ENCODE measurements around the gene ZNF687. TPM values are rescaled to one million over a fixed set of nuclear protein-coding genes. Genes with fewer than 3 reads are reported as not detected.
A peak's percentile ranks its signal among the peaks of the same experiment; 100 is the strongest.

The ZNF687 gene
- total RNA-seq, 4 donors from 2014 or later = 23.6 to 36.8 (median 29.7) TPM

- peaks cover 50% of the 10 kb centered on the region for H3K4me1 ChIP-seq
- TF ChIP-seq EP300 (IDR thresholded peaks at IDR 0.05) (no peak), POLR2AphosphoS5 (IDR thresholded peaks at IDR 0.05) (no peak), POLR2A (IDR thresholded peaks at IDR 0.05) (no peak), CTCF (IDR thresholded peaks at IDR 0.05) (no peak)
- H3K36me3 ChIP-seq = peaks cover 56% of the 10 kb centered on the region
- peak overlapping the region; percentile 67 for H3K27ac ChIP-seq
- WGBS = 40% methylated on average over 1 of the region's 2 CpGs
- H3K4me3 ChIP-seq = no peak overlapping the region
- H3K9me3 ChIP-seq = no peaks in the 10 kb centered on the region
- DNase-seq (ENCODE audit: low spot score in 2 of 2) = no peak
- H3K27me3 ChIP-seq = no peaks in the 10 kb centered on the region
Observed at GRCh38 chr1:151313501-151313900, 31.4 kb downstream of the ZNF687 start.

DNA sequence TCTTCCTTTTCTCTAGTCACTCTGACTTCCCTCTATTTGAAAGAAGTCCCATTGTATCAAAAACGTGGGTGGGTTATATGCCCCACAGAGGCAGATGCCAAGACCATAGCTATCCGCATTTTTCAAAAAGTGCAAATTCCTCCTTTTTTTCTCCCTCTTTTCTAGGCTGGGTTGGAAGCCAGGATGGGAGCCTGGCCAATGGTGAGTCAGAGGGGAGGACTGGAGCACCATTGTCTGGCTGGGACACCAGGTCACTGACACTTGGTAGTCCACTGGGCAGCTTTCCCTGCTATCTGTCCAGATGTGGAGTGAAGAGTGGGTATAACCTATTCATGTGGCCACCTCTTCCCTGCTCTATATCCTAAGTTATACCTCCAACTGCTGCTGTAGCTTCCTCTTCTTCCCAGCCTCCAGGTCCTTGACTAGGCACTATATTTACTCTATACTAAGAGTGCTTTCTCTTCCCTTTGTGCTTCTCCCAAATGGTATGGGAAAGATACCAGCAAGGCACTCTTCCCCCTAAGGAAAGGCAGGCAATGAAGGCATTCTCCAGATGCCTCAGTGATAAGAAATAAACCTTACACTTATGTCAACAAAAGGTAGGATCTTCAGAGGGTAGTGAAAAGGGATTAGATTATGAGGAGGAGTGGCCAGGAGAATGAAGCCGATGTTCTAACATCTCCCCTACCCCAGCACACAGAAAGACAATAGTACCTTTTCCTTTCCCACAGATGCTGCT lies 32.2 kb downstream of the ZNF687 start:
- Histone ChIP-seq H3K36me3 (peaks cover 58% of the 10 kb centered on the region), H3K4me3 (no peak overlapping the region), H3K4me1 (peaks cover 51% of the 10 kb centered on the region), H3K27ac (peak overlapping the region; percentile 67), H3K27me3 (no peaks in the 10 kb centered on the region), H3K9me3 (no peaks in the 10 kb centered on the region)
- DNase-seq (ENCODE audit: low spot score in 2 of 2) = peak; percentile 87 to 88
- TF ChIP-seq POLR2AphosphoS5 (IDR thresholded peaks at IDR 0.05) (no peak), EP300 (IDR thresholded peaks at IDR 0.05) (no peak), POLR2A (IDR thresholded peaks at IDR 0.05) (no peak), CTCF (IDR thresholded peaks at IDR 0.05) (no peak)
- 44% methylated on average over 3 of the region's 3 CpGs for WGBS

GRCh38 chr1:151315565-151316235 lies 33.6 kb downstream of the ZNF687 start:
- 93% methylated on average over 12 of the region's 17 CpGs for WGBS
- peaks cover 69% of the 10 kb centered on the region for H3K36me3 ChIP-seq

DNA sequence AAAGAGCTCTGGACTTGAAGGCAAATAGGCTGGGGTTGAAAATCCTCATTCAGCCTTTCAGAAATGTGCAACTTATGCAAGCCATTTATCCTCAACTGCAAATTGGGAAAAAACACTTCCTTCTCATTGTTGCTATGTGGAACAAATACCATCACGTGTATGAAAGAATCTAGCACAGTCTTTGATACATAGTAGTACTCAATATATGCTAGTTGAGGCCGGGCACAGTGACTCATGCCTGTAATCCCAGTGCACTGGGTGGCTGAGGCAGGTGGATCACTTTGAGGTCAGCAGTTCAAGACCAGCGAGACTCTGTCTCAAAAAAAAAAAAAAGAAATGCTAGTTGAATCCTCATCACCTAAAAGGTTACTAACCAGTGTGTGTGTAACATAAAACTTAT lies 36.9 kb downstream of the ZNF687 start:
- H3K27me3 ChIP-seq = no peaks in the 10 kb centered on the region
- WGBS = 70% methylated on average over 3 of the region's 3 CpGs
- H3K9me3 ChIP-seq = no peaks in the 10 kb centered on the region
- H3K27ac ChIP-seq = no peak overlapping the region
- no peak for DNase-seq (ENCODE audit: low spot score in 2 of 2)
- H3K4me1 ChIP-seq = peaks cover 30% of the 10 kb centered on the region
- no peak overlapping the region for H3K4me3 ChIP-seq
- TF ChIP-seq EP300 (IDR thresholded peaks at IDR 0.05) (no peak), POLR2AphosphoS5 (IDR thresholded peaks at IDR 0.05) (no peak), POLR2A (IDR thresholded peaks at IDR 0.05) (no peak), CTCF (IDR thresholded peaks at IDR 0.05) (no peak)
- peaks cover 69% of the 10 kb centered on the region for H3K36me3 ChIP-seq

More at GRCh38 chr1:151315565-151316235, 33.6 kb downstream of the ZNF687 start:
- H3K4me3 ChIP-seq = no peak overlapping the region
- no peak overlapping the region for H3K27ac ChIP-seq
- peaks cover 55% of the 10 kb centered on the region for H3K4me1 ChIP-seq
- no peak for DNase-seq (ENCODE audit: low spot score in 2 of 2)
- no peak for TF ChIP-seq EP300 (IDR thresholded peaks at IDR 0.05)
- TF ChIP-seq POLR2AphosphoS5 (IDR thresholded peaks at IDR 0.05) = no peak
- TF ChIP-seq CTCF (IDR thresholded peaks at IDR 0.05) = no peak
- no peak for TF ChIP-seq POLR2A (IDR thresholded peaks at IDR 0.05)
- no peaks in the 10 kb centered on the region for H3K27me3 ChIP-seq
- no peaks in the 10 kb centered on the region for H3K9me3 ChIP-seq

DNA sequence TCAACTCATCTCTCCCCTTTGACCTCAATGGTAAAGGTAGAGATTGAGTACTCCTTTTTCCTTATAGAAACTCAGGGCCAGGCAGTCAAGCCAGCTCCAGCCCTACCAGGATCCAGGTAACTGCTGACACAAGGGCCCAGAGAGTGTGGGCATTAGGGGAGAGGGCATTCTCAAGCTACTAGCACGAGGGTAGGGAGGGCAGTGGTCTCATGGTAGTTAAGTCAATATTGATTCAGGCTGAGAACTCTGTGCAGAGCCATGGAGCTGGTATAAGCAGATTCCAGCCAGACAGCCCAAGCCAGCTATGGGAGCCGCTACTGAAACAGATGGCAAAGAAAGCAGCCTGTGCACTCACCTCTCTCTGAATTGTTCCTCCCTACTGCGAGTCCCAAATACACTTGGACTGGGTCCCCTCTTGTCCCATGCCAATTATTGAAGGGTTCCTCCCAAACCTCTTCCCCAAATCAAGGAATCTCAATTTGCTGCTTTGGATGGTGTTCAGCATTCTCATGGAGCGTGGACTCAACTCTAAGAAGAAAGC lies 42.4 kb downstream of the ZNF687 start:
- Histone ChIP-seq H3K27me3 (no peaks in the 10 kb centered on the region), H3K4me3 (no peak overlapping the region), H3K36me3 (peaks cover 32% of the 10 kb centered on the region), H3K27ac (no peak overlapping the region), H3K9me3 (no peaks in the 10 kb centered on the region), H3K4me1 (peaks cover 57% of the 10 kb centered on the region)
- 83% methylated on average over 4 of the region's 4 CpGs for WGBS
- DNase-seq (ENCODE audit: low spot score in 2 of 2) = no peak
- TF ChIP-seq POLR2A (IDR thresholded peaks at IDR 0.05) (no peak), CTCF (IDR thresholded peaks at IDR 0.05) (no peak), EP300 (IDR thresholded peaks at IDR 0.05) (no peak), POLR2AphosphoS5 (IDR thresholded peaks at IDR 0.05) (no peak)
